Neural progenitor cell (in vitro differentiated cells): ENCODE measurements around the gene FLT3.

Experiments
- CTCF ChIP-seq: fragments of 200-600 bp; sonication (generic); IDR thresholded peaks from 2 replicates; pipeline ENCODE4 v1.5.1; 2017; ENCODE audit warnings: antibody characterized with exemption, mild to moderate bottlenecking
- EZH2phosphoT487 ChIP-seq: fragments of 200-600 bp; sonication (generic); IDR thresholded peaks from 2 replicates; pipeline ENCODE4 v1.6.1; 2017; ENCODE audit warnings: antibody characterized with exemption

GRCh38 chr13:28049215-28049614 lies 51.2 kb downstream of the FLT3 start:
- TF ChIP-seq CTCF: no peak
- TF ChIP-seq EZH2phosphoT487: no peak
